HepG2 (cell line): ENCODE results near the gene LHFPL2. TPM values are rescaled to one million over a fixed set of nuclear protein-coding genes. Genes with fewer than 3 reads are reported as not detected.

Source experiments
- ATAC-seq: fragments of 200-7000 bp; cut with Tn5 transposase; 3 replicates; pipeline ENCODE4 v1.9.1; 2020; ENCODE audit warnings: mild to moderate bottlenecking, moderate library complexity
- BruUV-seq: library from RNA; stranded (reverse); fragments of 400-500 nt; replicated peaks from 2 replicates; lab custom pipeline; 2021; lab: Mats Ljungman, UMichigan
- CTCF ChIA-PET: fragments of 300-600 bp; formaldehyde crosslinking; extraction: SDS; loops from one replicate; lab custom pipeline; 2021; ENCODE audit warnings: low total read pairs, inconsistent platforms, low intra/inter-chr PET ratio; lab: Yijun Ruan, JAX
- POLR2A ChIA-PET: fragments of 350-600 bp; sonication (Branson Sonifier 250); formaldehyde crosslinking; loops from one replicate; lab custom pipeline; 2020; ENCODE audit warnings: antibody characterized with exemption, inconsistent platforms; lab: Yijun Ruan, JAX
- DNase-seq: peaks from one replicate; pipeline ENCODE4 v3.0.0-alpha.2; 2015; ENCODE audit warnings: low spot score
- FAIRE-seq: peaks from 3 replicates; lab custom pipeline; 2011; peaks lifted over from hg19 to GRCh38; lab: Jason Lieb, UNC
- H2AFZ ChIP-seq: one replicate; pipeline ENCODE4 v1.6.1; 2011; ENCODE audit warnings: low read length, inconsistent platforms
- H3K27ac ChIP-seq: fragments of 300-600 bp; 3 replicates; pipeline ENCODE4 v1.8.0; 2011; ENCODE audit warnings: mixed run types, mild to moderate bottlenecking, mixed read lengths, low read length, inconsistent platforms; ENCODE audit not compliant: insufficient read depth; ENCODE audit errors: extremely low read length
- H3K27me3 ChIP-seq, 2 experiments: fragments of 200-600 bp in 1 of 2; 2 replicates in 1 of 2; 3 replicates in 1 of 2; pipeline versions ENCODE4 v1.6.0 to v1.8.0; 2011; ENCODE audit warnings: low read length in 2 of 2, mild to moderate bottlenecking in 2 of 2, moderate library complexity in 2 of 2, inconsistent platforms in 1 of 2; ENCODE audit not compliant: insufficient read depth in 2 of 2, control insufficient read depth in 1 of 2
- H3K36me3 ChIP-seq, 2 experiments: fragments of 200-600 bp in 1 of 2; replicated peaks in 1 of 2; 2 replicates in 1 of 2; 3 replicates in 1 of 2; pipeline versions ENCODE4 v1.5.1 to v1.8.0; 2011; ENCODE audit warnings: low read length in 2 of 2, inconsistent platforms in 1 of 2; ENCODE audit not compliant: insufficient read depth in 2 of 2, control insufficient read depth in 1 of 2
- H3K4me1 ChIP-seq: 2 replicates; pipeline ENCODE4 v1.5.1; 2012; ENCODE audit warnings: low read length, inconsistent platforms; ENCODE audit not compliant: insufficient read depth
- H3K4me2 ChIP-seq: 2 replicates; pipeline ENCODE4 v1.6.0; 2011; ENCODE audit warnings: low read depth, low read length, inconsistent platforms
- H3K4me3 ChIP-seq, 3 experiments: fragments of 200-600 bp in 1 of 3; sonication (generic), shearing (Covaris generic) in 1 of 3; replicated peaks in 1 of 3; 2 replicates each; pipeline ENCODE4 v1.5.1; 2011 to 2016; ENCODE audit warnings: low read length in 3 of 3, inconsistent platforms in 2 of 3, low read depth in 2 of 3, mild to moderate bottlenecking in 2 of 3, control low read depth in 1 of 3, mixed read lengths in 1 of 3; ENCODE audit not compliant: insufficient read depth in 1 of 3
- H3K79me2 ChIP-seq: one replicate; pipeline ENCODE4 v1.6.1; 2011; ENCODE audit warnings: low read length, inconsistent platforms; ENCODE audit not compliant: insufficient read depth
- H3K9ac ChIP-seq: 2 replicates; pipeline ENCODE4 v1.6.0; 2011; ENCODE audit warnings: mild to moderate bottlenecking, low read depth, low read length, inconsistent platforms; ENCODE audit not compliant: insufficient read depth
- H3K9me3 ChIP-seq: 2 replicates; pipeline ENCODE4 v1.5.1; 2012; ENCODE audit warnings: mild to moderate bottlenecking, low read length
- H4K20me1 ChIP-seq: 2 replicates; pipeline ENCODE4 v1.6.0; 2011; ENCODE audit warnings: inconsistent platforms, mild to moderate bottlenecking, low read length, moderate library complexity; ENCODE audit not compliant: insufficient read depth
- GATA4 ChIP-seq: sonication (generic); IDR thresholded peaks from 2 replicates; pipeline ENCODE4 v1.6.1; 2016; ENCODE audit warnings: antibody characterized with exemption, low read depth, borderline replicate concordance
- KDM6A ChIP-seq: IDR thresholded peaks from 2 replicates; pipeline ENCODE4 v1.6.1; 2016; ENCODE audit warnings: low read depth
- MAFK ChIP-seq, 2 experiments: IDR thresholded peaks in 1 of 2; conservative IDR thresholded peaks in 1 of 2; 2 replicates each; pipeline ENCODE4 v1.6.1; 2011; ENCODE audit warnings: improper control_type of control experiment in 2 of 2, low read length in 2 of 2
- NR3C1 ChIP-seq: sonication (generic); formaldehyde crosslinking; IDR thresholded peaks from 2 replicates; pipeline ENCODE4 v1.4.0; 2020; ENCODE audit warnings: missing genetic modification reagents
- RCOR2 ChIP-seq: IDR thresholded peaks from 2 replicates; pipeline ENCODE4 v1.6.1; 2016; ENCODE audit warnings: missing biosample characterization, missing genetic modification reagents
- SETDB1 ChIP-seq: sonication (generic); formaldehyde crosslinking; IDR thresholded peaks from 2 replicates; pipeline ENCODE4 v1.5.1; 2020; ENCODE audit warnings: missing genetic modification reagents, mild to moderate bottlenecking, borderline replicate concordance
- ZNF3 ChIP-seq: IDR thresholded peaks from 2 replicates; pipeline ENCODE4 v1.7.0; 2017; ENCODE audit warnings: inconsistent platforms
- ZNF569 ChIP-seq: sonication (generic); formaldehyde crosslinking; IDR thresholded peaks from 2 replicates; pipeline ENCODE4 v1.5.0; 2020; ENCODE audit warnings: mild to moderate bottlenecking, missing genetic modification reagents, moderate library complexity, borderline replicate concordance
- WGBS: methylation state at CpG from one replicate; pipeline ENCODE4 v1.1.6; 2017; ENCODE audit warnings: low lambda C conversion rate; 5-methylcytosine and 5-hydroxymethylcytosine counted together
- in situ Hi-C: cut with HindIII; loops from 2 replicates; pipeline ENCODE4 v1.10.0; 2017; ENCODE audit warnings: low pct_unique_long_range_greater_than_20kb; ENCODE audit not compliant: extremely low pct_ligation_motif_present
- intact Hi-C: fragments of 100-400 bp; cut with micrococcal nuclease; formaldehyde crosslinking; loops from one replicate; pipeline ENCODE4 v1.10.0; 2022; ENCODE audit not compliant: unreplicated experiment
- polyA plus RNA-seq, 8 experiments: library from polyadenylated mRNA; depleted of rRNA in 3 of 8; stranded (reverse) in 7 of 8; unstranded in 1 of 8; fragments of >200 nt; fragmentation: Illumina TruSeq in 4 of 8; extraction: Trizol in 4 of 8; gene quantifications; 2 replicates each; pipeline versions ENCODE4 v1.2.1 to v1.2.3, GENCODE V29; 2011 to 2016; ENCODE audit warnings: low read depth in 4 of 8, missing spikeins in 1 of 8, mixed read lengths in 1 of 8; ENCODE audit not compliant: insufficient read depth in 1 of 8
- total RNA-seq, 5 experiments: library from RNA; depleted of rRNA; stranded (reverse); fragments of >200 nt; fragmentation: Illumina TruSeq; extraction: Trizol; gene quantifications; 2 replicates each; pipeline ENCODE4 v1.2.3, GENCODE V29; 2016; ENCODE audit warnings: low read depth in 1 of 5

Gene LHFPL2
- total and polyA plus RNA-seq, 2 of the 13 experiments (the other 11 are each of a cell fraction or from before 2014, with no cell fraction given): 6.0 to 20.0 TPM

GRCh38 chr5:78573318-78573717 lies 75.3 kb downstream of the LHFPL2 start:
- POLR2A ChIA-PET: no interaction called here
- no peak for DNase-seq
- in situ Hi-C loops: no loop called here
- CTCF ChIA-PET: no interaction called here
- Histone ChIP-seq H4K20me1 (no peaks in the 10 kb centered on the region), H3K36me3 (no peaks in the 10 kb centered on the region; a peak in 1 of 5 replicates), H3K4me2 (no peak overlapping the region), H3K79me2 (peaks cover 14% of the 10 kb centered on the region), H3K27ac (no peak overlapping the region), H3K9ac (no peak overlapping the region), H3K9me3 (no peaks in the 10 kb centered on the region), H3K4me3 (no peak overlapping the region), H2AFZ (no peak overlapping the region), H3K27me3 (no peaks in the 10 kb centered on the region), H3K4me1 (peaks cover 90% of the 10 kb centered on the region)
- no TSS peak for BruUV-seq
- WGBS: 93% methylated on average over 2 of the region's 2 CpGs
- no peak for TF ChIP-seq NR3C1 (CRISPR knock-in tag)
- TF ChIP-seq GATA4: no peak
- no peak for TF ChIP-seq SETDB1 (CRISPR knock-in tag)
- TF ChIP-seq KDM6A (CRISPR knock-in tag): no peak
- FAIRE-seq: no peak
- no peak for ATAC-seq
- intact Hi-C loops: no loop called here

DNA sequence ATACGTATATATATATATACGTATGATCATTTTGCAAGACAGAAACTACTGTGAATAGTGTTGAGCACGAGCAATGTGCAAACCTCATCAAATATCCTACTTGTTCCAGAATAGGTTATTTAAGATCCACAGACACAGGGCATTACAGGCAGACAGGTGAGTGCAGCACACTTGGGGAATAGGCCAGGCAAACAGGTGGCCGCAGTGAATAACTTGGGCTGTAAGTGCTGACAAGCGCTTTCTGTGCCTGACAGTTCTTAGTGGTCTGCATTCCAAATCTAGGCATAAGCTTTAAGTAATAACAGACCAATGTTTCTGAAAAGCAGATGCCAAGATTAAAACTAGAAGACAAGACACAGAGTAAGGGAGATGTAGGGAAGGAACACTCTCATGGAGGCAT lies 77.9 kb downstream of the LHFPL2 start:
- H3K36me3 ChIP-seq: no peaks in the 10 kb centered on the region; a peak in 1 of 5 replicates
- DNase-seq: no peak
- H3K4me2 ChIP-seq: no peak overlapping the region
- peak in 1 of 2 experiments; percentile 28; a peak in 2 of 4 replicates for TF ChIP-seq MAFK (conservative IDR thresholded peaks at IDR 0.05 in 1 of 2, IDR thresholded peaks at IDR 0.05 in 1 of 2; ENCODE audit: low read length in 2 of 2)
- TF ChIP-seq ZNF569 (CRISPR knock-in tag): no peak
- no peak for TF ChIP-seq RCOR2 (CRISPR knock-in tag)
- TF ChIP-seq ZNF3 (CRISPR knock-in tag): no peak
- no peak for FAIRE-seq
- H3K4me1 ChIP-seq: peaks cover 68% of the 10 kb centered on the region
- ATAC-seq: no peak
- ChIA-PET POLR2A (no interaction called here), CTCF (no interaction called here)
- WGBS: 98% methylated on average over 5 of the region's 5 CpGs
- H4K20me1 ChIP-seq: no peaks in the 10 kb centered on the region
- H2AFZ ChIP-seq: no peak overlapping the region
- H3K79me2 ChIP-seq: peaks cover 17% of the 10 kb centered on the region
- H3K9me3 ChIP-seq: no peaks in the 10 kb centered on the region
- no peaks in the 10 kb centered on the region for H3K27me3 ChIP-seq
- H3K4me3 ChIP-seq: no peak overlapping the region
- in situ Hi-C loops: no loop called here
- H3K27ac ChIP-seq: no peak overlapping the region
- H3K9ac ChIP-seq: no peak overlapping the region
- intact Hi-C loops: no loop called here
- BruUV-seq: no TSS peak
